Muscle of leg (tissue), 11 donors: ENCODE results near the gene CLIC2. TPM values are rescaled to one million over a fixed set of nuclear protein-coding genes. Genes with fewer than 3 reads are reported as not detected.

ENCODE experiments used
- DNase-seq: peaks from one replicate; pipeline ENCODE4 v3.0.0; 2013
- H3K27ac ChIP-seq: one replicate; pipeline ENCODE4 v1.5.1; 2013; ENCODE audit warnings: mild to moderate bottlenecking, low read length, control low read depth
- H3K27me3 ChIP-seq: one replicate; pipeline ENCODE4 v1.6.1; 2013; ENCODE audit warnings: low read length; ENCODE audit not compliant: control insufficient read depth, insufficient read depth
- H3K36me3 ChIP-seq: one replicate; pipeline ENCODE4 v1.6.1; 2013; ENCODE audit warnings: low read length; ENCODE audit not compliant: control insufficient read depth, insufficient read depth
- H3K4me1 ChIP-seq: one replicate; pipeline ENCODE4 v1.6.1; 2013; ENCODE audit warnings: low read length; ENCODE audit not compliant: control insufficient read depth, insufficient read depth
- H3K4me3 ChIP-seq: one replicate; pipeline ENCODE4 v1.5.1; 2013; ENCODE audit warnings: low read length, control low read depth
- H3K9me3 ChIP-seq: replicated peaks from 2 replicates; pipeline ENCODE4 v1.6.1; 2013; ENCODE audit warnings: low read depth, low read length; ENCODE audit not compliant: control insufficient read depth
- WGBS: methylation state at CpG from one replicate; pipeline ENCODE4 v1.1.5; 2013; ENCODE audit warnings: missing lambda C conversion rate; ENCODE audit not compliant: insufficient coverage; 5-methylcytosine and 5-hydroxymethylcytosine counted together
- polyA plus RNA-seq, 8 donors: library from polyadenylated mRNA; unstranded; fragments of 120-200 nt; gene quantifications; one replicate each; pipeline versions ENCODE4 v1.2.1 to v1.2.3, GENCODE V29; 2013; ENCODE audit warnings: inconsistent platforms in 1 of 8, low replicate concordance in 1 of 8; ENCODE audit not compliant: insufficient read length in 8 of 8, insufficient read depth in 1 of 8
- total RNA-seq: library from RNA; stranded (reverse); fragments of 120-200 nt; gene quantifications from one replicate; pipeline ENCODE4 v1.2.4, GENCODE V29; 2013

Gene CLIC2
- total and polyA plus RNA-seq, 9 donors: 3.1 to 5.7 (median 3.8) TPM

DNA sequence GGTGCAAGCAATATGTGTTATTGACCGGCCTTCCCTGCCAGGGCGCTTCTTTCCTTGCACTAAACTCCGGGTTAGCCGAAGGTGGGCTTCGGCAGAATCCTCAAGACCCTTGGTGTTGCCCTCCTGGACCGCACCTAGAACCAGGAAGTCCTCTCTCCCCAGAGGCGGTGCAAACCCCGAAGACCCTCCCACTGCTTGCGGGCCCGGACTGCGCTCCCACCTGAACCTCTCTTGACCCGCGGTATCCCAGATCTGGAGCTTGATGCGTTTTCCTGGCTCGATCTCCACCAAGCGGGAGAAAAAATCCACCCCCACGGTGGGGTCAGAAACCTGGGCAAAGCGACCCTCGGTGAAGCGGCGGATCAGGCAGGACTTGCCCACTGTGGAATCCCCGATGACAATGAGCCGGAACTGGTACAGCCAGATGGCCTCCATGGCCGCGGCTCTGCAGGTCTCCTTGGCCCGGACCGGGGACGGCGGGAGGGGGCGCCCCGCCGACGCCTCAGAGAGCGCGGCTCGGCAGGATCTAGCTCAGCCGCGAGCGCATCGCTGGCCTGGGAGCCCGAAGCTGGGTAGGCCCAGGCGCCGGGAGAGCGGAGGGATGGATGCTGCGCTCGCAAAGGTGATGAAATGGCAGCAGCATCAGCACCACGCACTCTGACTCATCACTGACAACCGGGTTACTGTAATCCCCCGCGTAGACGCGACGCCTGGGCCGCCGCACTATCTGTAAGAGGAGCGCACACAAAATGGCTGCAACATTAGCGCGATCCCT lies 70.4 kb downstream of the CLIC2 start, which contains the start of gene RAB39B:
TSS of gene RAB39B (minus strand) at position 638 of the 775 bp plus-strand sequence. CDS start at position 435, 203 bp downstream.
- Histone ChIP-seq H3K27ac (no peak within 1 kb of the TSS), H3K4me3 (peak within 1 kb of the TSS; percentile 30), H3K36me3 (no peaks in the 10 kb centered on the region), H3K4me1 (no peaks in the 10 kb centered on the region), H3K27me3 (peaks cover 6% of the 10 kb centered on the region), H3K9me3 (peaks cover 3% of the 10 kb centered on the region)
- peak; percentile 51 for DNase-seq
- 29% methylated on average over 46 of the region's 58 CpGs for WGBS

DNA sequence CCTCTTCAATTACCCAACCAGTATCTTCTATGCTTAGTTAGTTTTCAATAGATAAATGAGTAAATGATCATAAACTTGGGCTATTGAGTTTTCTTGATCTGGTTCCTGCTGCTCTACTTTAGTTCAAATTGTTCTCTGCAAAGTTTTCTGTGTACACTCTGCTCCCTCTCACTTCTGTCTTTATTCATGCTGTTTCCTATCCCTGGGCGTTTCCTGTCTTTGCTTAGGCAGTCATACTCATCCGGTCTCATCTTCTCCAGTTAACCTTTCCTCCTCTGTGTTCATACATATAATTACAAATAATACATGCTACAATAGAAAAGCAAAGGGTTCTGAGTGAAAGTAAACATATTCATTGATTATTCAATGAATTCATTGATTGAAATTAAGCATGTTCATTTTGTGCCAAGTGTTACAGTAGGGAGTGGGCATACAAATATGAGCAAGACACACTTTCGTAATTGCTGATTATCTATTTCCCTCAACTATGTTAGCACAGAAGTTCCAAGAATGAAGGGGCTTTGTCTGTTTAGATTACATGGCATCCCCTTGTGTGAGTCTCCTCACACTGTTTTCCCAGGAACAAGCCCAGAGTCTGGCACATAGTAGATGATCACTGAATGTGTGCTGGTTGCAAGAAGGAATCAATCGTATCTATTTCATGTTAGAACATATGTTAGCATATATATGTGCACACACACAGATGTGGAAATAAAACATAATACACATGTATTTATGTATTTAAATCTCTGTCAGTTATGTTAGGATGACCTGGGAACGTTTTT lies 71.3 kb downstream of the CLIC2 start:
- H3K4me1 ChIP-seq: no peaks in the 10 kb centered on the region
- H3K27ac ChIP-seq: no peak overlapping the region
- WGBS: no CpG with 5 or more reads among the region's 5 CpGs
- no peaks in the 10 kb centered on the region for H3K36me3 ChIP-seq
- H3K27me3 ChIP-seq: peaks cover 6% of the 10 kb centered on the region
- peaks cover 3% of the 10 kb centered on the region for H3K9me3 ChIP-seq
- H3K4me3 ChIP-seq: no peak overlapping the region
- peak; percentile 13 for DNase-seq

DNA sequence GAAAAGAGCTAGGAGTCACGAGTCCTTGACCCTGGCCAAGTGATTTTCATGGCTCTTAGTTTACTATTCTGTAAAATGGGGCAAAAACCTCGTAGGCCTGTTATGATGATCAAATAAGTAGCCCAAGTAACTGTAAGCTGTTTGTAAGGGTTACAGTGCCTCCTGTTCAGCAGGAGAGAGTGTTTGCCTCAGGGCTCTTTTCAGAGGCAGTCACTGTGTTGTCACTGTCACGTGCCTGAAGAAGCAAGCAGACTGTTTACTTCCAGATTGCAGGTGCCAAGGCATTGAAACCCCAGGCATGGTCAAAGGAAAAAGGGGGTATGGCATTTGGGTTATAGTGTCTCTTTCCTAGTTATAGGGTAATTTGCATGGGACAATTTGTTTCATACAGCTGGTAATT lies 74.7 kb downstream of the CLIC2 start:
- H3K27ac ChIP-seq: no peak overlapping the region
- peaks cover 2% of the 10 kb centered on the region for H3K9me3 ChIP-seq
- H3K27me3 ChIP-seq: peaks cover 6% of the 10 kb centered on the region
- no peak for DNase-seq
- no peaks in the 10 kb centered on the region for H3K4me1 ChIP-seq
- WGBS: 57% methylated on average over 3 of the region's 3 CpGs
- no peak overlapping the region for H3K4me3 ChIP-seq
- H3K36me3 ChIP-seq: no peaks in the 10 kb centered on the region

DNA sequence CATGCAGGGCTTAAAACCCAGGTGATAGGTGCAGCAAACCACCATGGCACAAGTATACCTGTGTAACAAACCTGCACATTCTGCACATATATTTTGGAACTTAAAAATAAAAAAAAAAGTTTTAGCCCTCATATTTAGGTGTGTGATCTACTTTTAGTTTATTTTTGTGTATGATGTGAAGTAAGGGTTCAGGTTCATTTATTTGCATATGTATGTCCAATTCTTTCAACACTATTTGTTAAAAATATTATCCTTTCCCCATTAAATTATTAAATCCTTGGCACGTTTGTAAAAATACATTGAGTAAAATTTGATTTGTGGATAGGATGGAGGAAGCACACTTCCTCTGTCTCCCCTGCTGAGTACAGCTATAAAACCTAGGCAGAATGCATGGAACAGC lies 83.0 kb downstream of the CLIC2 start:
- no peaks in the 10 kb centered on the region for H3K9me3 ChIP-seq
- no peaks in the 10 kb centered on the region for H3K4me1 ChIP-seq
- H3K27me3 ChIP-seq: no peaks in the 10 kb centered on the region
- no peak overlapping the region for H3K4me3 ChIP-seq
- no CpG with 5 or more reads among the region's 1 CpG for WGBS
- no peaks in the 10 kb centered on the region for H3K36me3 ChIP-seq
- no peak overlapping the region for H3K27ac ChIP-seq
- DNase-seq: no peak

DNA sequence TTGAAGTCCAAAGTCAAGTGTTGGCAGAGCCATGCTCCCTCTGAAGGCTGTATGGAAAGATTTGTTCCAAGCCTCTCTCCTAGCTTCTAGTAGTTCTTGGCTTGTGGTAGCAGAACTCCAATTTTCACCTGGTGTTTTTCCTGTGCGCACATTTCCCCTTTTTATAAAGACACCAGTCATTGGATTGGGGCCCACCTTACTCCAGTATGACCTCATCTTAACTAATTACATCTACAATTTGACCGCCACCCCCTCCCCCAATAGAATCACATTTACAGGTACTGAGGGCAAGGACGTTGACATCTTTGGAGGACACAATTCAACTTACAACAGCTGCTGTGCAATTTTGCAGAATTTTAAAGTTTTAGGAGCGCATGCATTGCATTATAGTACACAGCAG lies 86.9 kb downstream of the CLIC2 start:
- DNase-seq: no peak
- H3K9me3 ChIP-seq: no peaks in the 10 kb centered on the region
- H3K4me3 ChIP-seq: no peak overlapping the region
- H3K27ac ChIP-seq: no peak overlapping the region
- WGBS: 59% methylated on average over 4 of the region's 4 CpGs
- H3K27me3 ChIP-seq: no peaks in the 10 kb centered on the region
- no peaks in the 10 kb centered on the region for H3K36me3 ChIP-seq
- H3K4me1 ChIP-seq: no peaks in the 10 kb centered on the region

DNA sequence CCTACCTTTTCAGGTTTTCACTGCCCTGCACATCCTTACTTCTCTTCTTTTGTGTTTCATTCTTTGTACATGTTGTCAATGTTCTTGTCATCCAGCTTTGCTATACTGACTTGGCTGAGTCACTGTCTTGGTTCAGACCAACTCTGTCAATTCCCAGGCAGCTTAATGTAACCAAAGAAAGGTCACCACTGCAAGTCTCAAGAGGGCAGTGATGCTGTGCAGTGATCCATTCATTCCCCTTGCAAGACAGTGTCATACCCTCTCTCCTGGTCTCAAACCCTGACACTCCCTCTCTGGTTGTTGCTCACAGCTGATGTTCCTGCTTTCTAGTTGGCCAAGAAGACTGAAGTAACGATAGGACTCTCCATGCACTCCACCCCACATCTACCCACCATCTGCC lies 87.7 kb downstream of the CLIC2 start:
- H3K27me3 ChIP-seq: no peaks in the 10 kb centered on the region
- DNase-seq: no peak
- no peaks in the 10 kb centered on the region for H3K4me1 ChIP-seq
- WGBS: 83% methylated on average over 1 of the region's 1 CpG
- no peak overlapping the region for H3K4me3 ChIP-seq
- peaks cover 2% of the 10 kb centered on the region for H3K36me3 ChIP-seq
- H3K27ac ChIP-seq: no peak overlapping the region
- no peaks in the 10 kb centered on the region for H3K9me3 ChIP-seq

DNA sequence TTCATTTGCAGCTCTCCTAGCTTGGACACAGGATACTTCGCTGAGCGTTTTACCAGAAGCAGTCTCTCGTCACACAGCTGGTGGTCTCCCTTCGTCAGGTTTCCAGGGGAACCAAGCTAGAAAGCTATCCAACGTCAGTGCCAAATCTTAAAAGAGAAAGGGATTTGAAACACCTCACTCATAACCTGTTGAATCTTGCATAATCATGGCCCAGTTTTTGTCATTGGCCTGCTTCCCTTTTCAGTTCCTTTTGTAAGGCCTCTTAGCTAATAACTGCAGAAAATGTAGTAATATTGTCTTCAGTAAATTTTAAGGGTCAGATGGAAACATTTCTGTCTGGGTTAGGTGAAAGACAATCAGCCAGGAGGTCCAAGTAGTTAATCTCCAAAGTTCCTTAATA lies 92.1 kb downstream of the CLIC2 start:
- H3K36me3 ChIP-seq: peaks cover 7% of the 10 kb centered on the region
- no peaks in the 10 kb centered on the region for H3K27me3 ChIP-seq
- 28% methylated on average over 5 of the region's 5 CpGs for WGBS
- H3K4me1 ChIP-seq: no peaks in the 10 kb centered on the region
- no peak overlapping the region for H3K4me3 ChIP-seq
- DNase-seq: no peak
- H3K9me3 ChIP-seq: no peaks in the 10 kb centered on the region
- H3K27ac ChIP-seq: no peak overlapping the region

DNA sequence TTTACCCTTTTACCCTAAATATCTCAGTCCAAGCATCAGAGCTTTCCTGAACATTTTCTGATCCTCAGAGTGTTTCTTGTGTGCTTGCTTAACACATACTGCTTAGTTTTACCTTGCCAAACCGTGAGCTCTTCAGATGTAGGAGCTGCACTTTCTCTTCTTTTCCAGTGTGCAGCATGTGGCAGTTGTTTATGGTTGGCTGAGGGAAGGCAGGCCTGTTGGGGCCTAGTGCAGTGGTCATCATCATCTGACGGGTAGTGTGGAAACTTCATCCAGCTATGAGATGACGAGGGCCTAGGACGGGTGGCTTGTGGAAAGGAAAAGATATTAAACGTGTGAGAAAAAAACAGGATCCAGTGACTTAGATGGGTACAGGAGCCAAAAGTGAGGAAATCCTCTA lies 96.7 kb downstream of the CLIC2 start:
- Histone ChIP-seq H3K27me3 (no peaks in the 10 kb centered on the region), H3K9me3 (no peaks in the 10 kb centered on the region), H3K27ac (no peak overlapping the region), H3K4me3 (no peak overlapping the region), H3K4me1 (no peaks in the 10 kb centered on the region), H3K36me3 (peaks cover 16% of the 10 kb centered on the region)
- WGBS: 85% methylated on average over 4 of the region's 5 CpGs
- DNase-seq: no peak

DNA sequence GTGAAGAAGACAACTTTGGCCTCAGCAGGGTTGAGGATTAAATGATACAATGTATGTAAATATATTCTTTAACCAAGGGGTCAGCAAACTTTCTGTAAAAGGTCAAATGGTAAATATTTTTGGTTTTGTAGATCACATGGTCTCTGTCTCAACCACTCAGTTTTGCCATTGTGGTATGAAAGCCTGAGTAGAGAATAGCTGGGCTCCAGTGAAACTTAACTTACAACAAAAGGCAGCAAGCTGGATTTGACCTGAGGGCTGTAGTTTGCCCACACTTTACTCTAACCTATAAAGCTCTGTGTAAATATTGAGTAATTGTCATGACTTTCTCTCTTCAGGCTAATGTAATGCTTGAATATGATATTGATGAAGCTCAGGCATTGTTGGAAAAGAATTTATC lies 98.5 kb downstream of the CLIC2 start:
- Histone ChIP-seq H3K27me3 (no peaks in the 10 kb centered on the region), H3K9me3 (no peaks in the 10 kb centered on the region), H3K4me1 (no peaks in the 10 kb centered on the region), H3K36me3 (peaks cover 15% of the 10 kb centered on the region), H3K4me3 (no peak overlapping the region), H3K27ac (no peak overlapping the region)
- DNase-seq: no peak

DNA sequence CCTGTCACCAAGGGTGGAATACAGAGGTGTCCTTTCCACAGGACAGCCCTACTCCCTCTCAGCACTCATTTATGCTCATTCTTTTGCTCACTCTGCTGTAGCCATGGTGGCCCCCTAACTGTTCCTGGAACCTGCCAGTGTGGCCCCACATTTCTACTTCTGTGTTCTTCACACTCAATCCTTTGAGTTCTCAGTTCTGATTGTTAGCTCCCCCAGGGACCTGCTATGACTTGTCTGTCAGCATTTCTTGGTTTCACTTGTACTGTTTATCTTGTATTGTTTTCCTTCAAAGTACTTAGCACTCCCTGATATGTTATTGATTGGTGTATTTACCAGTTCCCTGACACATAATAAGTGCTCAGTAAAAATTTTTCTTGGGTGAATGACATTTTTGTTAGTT lies 103.3 kb downstream of the CLIC2 start:
- peaks cover 10% of the 10 kb centered on the region for H3K36me3 ChIP-seq
- H3K4me1 ChIP-seq: no peaks in the 10 kb centered on the region
- H3K9me3 ChIP-seq: no peaks in the 10 kb centered on the region
- H3K27me3 ChIP-seq: no peaks in the 10 kb centered on the region
- no peak overlapping the region for H3K27ac ChIP-seq
- DNase-seq: no peak
- H3K4me3 ChIP-seq: no peak overlapping the region
